Ureter (tissue), 1 donor: ENCODE data around the gene BRINP1. TPM values are rescaled to one million over a fixed set of nuclear protein-coding genes. Genes with fewer than 3 reads are reported as not detected.

Experiments used
- DNase-seq: peaks from one replicate; pipeline ENCODE4 v3.0.0-alpha.2; 2020; ENCODE audit warnings: low spot score
- total RNA-seq: library from RNA; stranded (reverse); gene quantifications from one replicate; pipeline ENCODE4 v1.2.4, GENCODE V29; 2023
- donor health status: DM: yes; HTN: yes; CAD: no.

BRINP1 gene
- total RNA-seq, 1 donor from 2014 or later = 1.8 TPM

- DNase-seq = no peak
Measured at GRCh38 chr9:119126040-119126439, 243.2 kb downstream of the BRINP1 start.

GRCh38 chr9:119121899-119122298, 247.3 kb downstream of the BRINP1 start:
- DNase-seq = no peak

- DNase-seq = no peak
Measured at GRCh38 chr9:119117409-119117808, 251.8 kb downstream of the BRINP1 start.
